OCI-LY7 (cell line): ENCODE measurements around the gene TMEM179. TPM values are rescaled to one million over a fixed set of nuclear protein-coding genes. Genes with fewer than 3 reads are reported as not detected.

Experiments
- BruUV-seq: library from RNA; stranded (reverse); fragments of 400-500 nt; replicated peaks from 2 replicates; lab custom pipeline; 2021; lab: Mats Ljungman, UMichigan
- CTCF ChIA-PET: fragments of 300-600 bp; sonication (Branson Sonifier 250); formaldehyde crosslinking; loops from one replicate; lab custom pipeline; 2022; ENCODE audit warnings: antibody characterized with exemption; ENCODE audit not compliant: unreplicated experiment; lab: Charles Lee
- POLR2A ChIA-PET: fragments of 300-600 bp; sonication (Branson Sonifier 250); formaldehyde crosslinking; loops from one replicate; lab custom pipeline; 2022; ENCODE audit warnings: antibody characterized with exemption; lab: Charles Lee
- DNase-seq: peaks from one replicate; pipeline ENCODE4 v3.0.0-alpha.2; 2015; ENCODE audit warnings: low spot score
- H2AFZ ChIP-seq: fragments of 200-600 bp; sonication (generic), shearing (Covaris generic); 2 replicates; pipeline ENCODE4 v1.6.1; 2014; ENCODE audit warnings: mild to moderate bottlenecking, antibody characterized with exemption, low read length, moderate library complexity
- H3K27ac ChIP-seq: fragments of 200-600 bp; sonication (generic); 2 replicates; pipeline ENCODE4 v1.5.1; 2014; ENCODE audit warnings: mixed run types, low read depth, mild to moderate bottlenecking, moderate library complexity, low read length, inconsistent platforms; ENCODE audit not compliant: poor library complexity, severe bottlenecking
- H3K36me3 ChIP-seq: fragments of 200-600 bp; sonication (generic); 2 replicates; pipeline ENCODE4 v1.6.1; 2014; ENCODE audit warnings: mild to moderate bottlenecking, antibody characterized with exemption, low read length, moderate library complexity, mixed read lengths; ENCODE audit not compliant: insufficient read depth
- H3K4me1 ChIP-seq: fragments of 200-600 bp; sonication (generic); 2 replicates; pipeline ENCODE4 v1.5.1; 2014; ENCODE audit warnings: mild to moderate bottlenecking, low read length; ENCODE audit not compliant: insufficient read depth, poor library complexity, severe bottlenecking
- H3K4me2 ChIP-seq: fragments of 200-600 bp; sonication (generic); 2 replicates; pipeline ENCODE4 v1.6.1; 2014; ENCODE audit warnings: mild to moderate bottlenecking, low read length
- H3K4me3 ChIP-seq: fragments of 200-600 bp; sonication (generic); 2 replicates; pipeline ENCODE4 v1.5.1; 2014; ENCODE audit warnings: mild to moderate bottlenecking, low read depth, low read length; ENCODE audit not compliant: poor library complexity, severe bottlenecking
- H3K79me2 ChIP-seq: fragments of 200-600 bp; sonication (generic); 2 replicates; pipeline ENCODE4 v1.6.1; 2016; ENCODE audit warnings: low read depth, mild to moderate bottlenecking, low read length, moderate library complexity, mixed read lengths; ENCODE audit not compliant: insufficient read depth
- H3K9me2 ChIP-seq: fragments of 200-600 bp; sonication (generic); 2 replicates; pipeline ENCODE4 v1.6.1; 2016; ENCODE audit warnings: mild to moderate bottlenecking, low read length, mixed read lengths; ENCODE audit not compliant: insufficient read depth
- H3K9me3 ChIP-seq: fragments of 200-600 bp; sonication (generic); 2 replicates; pipeline ENCODE4 v1.6.1; 2014; ENCODE audit warnings: mild to moderate bottlenecking, mixed run types, low read length, mixed read lengths
- H4K20me1 ChIP-seq: fragments of 200-600 bp; sonication (generic); 2 replicates; pipeline ENCODE4 v1.6.1; 2014; ENCODE audit warnings: mild to moderate bottlenecking, antibody characterized with exemption, low read length, moderate library complexity, mixed read lengths; ENCODE audit not compliant: insufficient read depth
- CTCF ChIP-seq: fragments of 200-600 bp; sonication (generic); conservative IDR thresholded peaks from 2 replicates; pipeline ENCODE4 v1.5.1; 2014; ENCODE audit warnings: mild to moderate bottlenecking, antibody characterized with exemption, low read length, moderate library complexity, mixed read lengths
- EZH2phosphoT487 ChIP-seq: fragments of 200-600 bp; sonication (generic); IDR thresholded peaks from 2 replicates; pipeline ENCODE4 v1.6.1; 2018; ENCODE audit warnings: low read depth, borderline replicate concordance, mild to moderate bottlenecking, mixed run types, antibody characterized with exemption, low read length, moderate library complexity, mixed read lengths
- intact Hi-C: fragments of 100-400 bp; cut with micrococcal nuclease; formaldehyde crosslinking; loops from one replicate; pipeline ENCODE4 v1.10.0; 2022; ENCODE audit not compliant: unreplicated experiment
- total RNA-seq, 2 experiments: library from RNA; depleted of rRNA in 1 of 2; stranded (reverse); fragments of >200 nt in 1 of 2; shearing (Covaris generic) in 1 of 2; gene quantifications; 2 replicates each; pipeline ENCODE4 v1.2.3, GENCODE V29; 2014 to 2022

TMEM179 gene
- total RNA-seq, 2 experiments from 2014 or later: not detected

GRCh38 chr14:104652386-104652785, 47.8 kb upstream of the TMEM179 start:
- no peak for TF ChIP-seq EZH2phosphoT487
- TF ChIP-seq CTCF: no peak
- Histone ChIP-seq H3K4me2 (no peak overlapping the region), H3K27ac (no peak overlapping the region), H3K79me2 (no peaks in the 10 kb centered on the region), H3K4me1 (peaks cover 39% of the 10 kb centered on the region), H3K36me3 (no peaks in the 10 kb centered on the region), H3K9me2 (no peaks in the 10 kb centered on the region), H2AFZ (no peak overlapping the region), H3K4me3 (no peak overlapping the region), H4K20me1 (no peaks in the 10 kb centered on the region), H3K9me3 (no peaks in the 10 kb centered on the region)
- no peak for DNase-seq
- ChIA-PET CTCF (no interaction called here), POLR2A (no interaction called here)
- BruUV-seq: no TSS peak
- intact Hi-C loops: no loop called here

GRCh38 chr14:104651876-104652260, 47.3 kb upstream of the TMEM179 start:
- H3K9me2 ChIP-seq: no peaks in the 10 kb centered on the region
- ChIA-PET POLR2A (interaction anchor here (1.2 kb wide), 1 partner anchor 9 kb away, joined by 4 read pairs; no protein-coding TSS in a partner anchor), CTCF (no interaction called here)
- H3K9me3 ChIP-seq: no peaks in the 10 kb centered on the region
- intact Hi-C loops: no loop called here
- no peaks in the 10 kb centered on the region for H4K20me1 ChIP-seq
- no peak overlapping the region for H3K4me3 ChIP-seq
- H3K4me1 ChIP-seq: peaks cover 34% of the 10 kb centered on the region
- no peak for TF ChIP-seq CTCF
- TF ChIP-seq EZH2phosphoT487: no peak
- no peak overlapping the region for H3K27ac ChIP-seq
- no peaks in the 10 kb centered on the region for H3K79me2 ChIP-seq
- no peak overlapping the region for H2AFZ ChIP-seq
- no TSS peak for BruUV-seq
- no peak overlapping the region for H3K4me2 ChIP-seq
- no peaks in the 10 kb centered on the region for H3K36me3 ChIP-seq
- DNase-seq: no peak

- Histone ChIP-seq H3K4me1 (peaks cover 28% of the 10 kb centered on the region), H3K79me2 (no peaks in the 10 kb centered on the region), H3K9me2 (no peaks in the 10 kb centered on the region), H4K20me1 (no peaks in the 10 kb centered on the region), H2AFZ (no peak overlapping the region), H3K27ac (no peak overlapping the region), H3K4me2 (peak overlapping the region; percentile 86), H3K9me3 (no peaks in the 10 kb centered on the region), H3K4me3 (no peak overlapping the region), H3K36me3 (no peaks in the 10 kb centered on the region)
- CTCF ChIA-PET: interaction anchor here (0.5 to 0.6 kb wide), 2 partner anchors 31 to 309 kb away, joined by 4 to 6 read pairs; no protein-coding TSS in a partner anchor
- POLR2A ChIA-PET: interaction anchor here (1.2 kb wide), 1 partner anchor 10 kb away, joined by 4 read pairs; no protein-coding TSS in a partner anchor
- TF ChIP-seq CTCF: no peak
- no peak for TF ChIP-seq EZH2phosphoT487
- no peak for DNase-seq
- BruUV-seq: no TSS peak
- intact Hi-C loops: loop anchor here (1.0 kb wide), 2 partner anchors 30 to 57 kb away; no protein-coding TSS in a partner anchor
Measured at GRCh38 chr14:104650981-104651875, 46.7 kb upstream of the TMEM179 start.
